HepG2 (cell line): ENCODE measurements around the gene CDC23. TPM values are rescaled to one million over a fixed set of nuclear protein-coding genes. Genes with fewer than 3 reads are reported as not detected.

Source experiments
- BCL6 ChIP-seq: IDR thresholded peaks from 2 replicates; pipeline ENCODE4 v1.6.1; 2016; ENCODE audit warnings: missing genetic modification reagents, missing compliant biosample characterization
- HNF4A ChIP-seq: sonication (generic); formaldehyde crosslinking; IDR thresholded peaks from 2 replicates; pipeline ENCODE4 v1.4.0; 2020; ENCODE audit warnings: missing genetic modification reagents
- KLF13 ChIP-seq: sonication (generic); formaldehyde crosslinking; IDR thresholded peaks from 2 replicates; pipeline ENCODE4 v1.4.0; 2020; ENCODE audit warnings: mild to moderate bottlenecking, missing genetic modification reagents
- NR2F6 ChIP-seq, 2 experiments: IDR thresholded peaks; 2 replicates each; pipeline ENCODE4 v1.6.1; 2016; ENCODE audit warnings: antibody characterized with exemption in 1 of 2, mild to moderate bottlenecking in 1 of 2
- PAX8 ChIP-seq: sonication (generic); formaldehyde crosslinking; IDR thresholded peaks from 2 replicates; pipeline ENCODE4 v1.8.0; 2022; ENCODE audit warnings: mild to moderate bottlenecking, missing genetic modification reagents, borderline replicate concordance
- RXRA ChIP-seq: sonication (generic); formaldehyde crosslinking; IDR thresholded peaks from 2 replicates; pipeline ENCODE4 v1.5.1; 2020; ENCODE audit warnings: missing genetic modification reagents
- SALL1 ChIP-seq: sonication (generic); formaldehyde crosslinking; IDR thresholded peaks from 2 replicates; pipeline ENCODE4 v1.8.0; 2022; ENCODE audit warnings: mild to moderate bottlenecking, missing genetic modification reagents
- SIN3B ChIP-seq: fragments of 150-350 bp; IDR thresholded peaks from 2 replicates; pipeline ENCODE4 v1.6.1; 2014; ENCODE audit warnings: low read length
- SOX6 ChIP-seq, 2 experiments: fragments of 450-650 bp in 1 of 2; sonication (generic) in 1 of 2; formaldehyde crosslinking in 1 of 2; IDR thresholded peaks; 2 replicates each; pipeline versions ENCODE4 v1.4.0 to v1.6.1; 2017 to 2020; ENCODE audit warnings: antibody characterized with exemption in 1 of 2, mild to moderate bottlenecking in 1 of 2, missing genetic modification reagents in 1 of 2
- TGIF2 ChIP-seq: IDR thresholded peaks from 2 replicates; pipeline ENCODE4 v1.6.1; 2016; ENCODE audit warnings: control low read depth, missing compliant biosample characterization
- ZMYM3 ChIP-seq: sonication (generic); formaldehyde crosslinking; IDR thresholded peaks from 2 replicates; pipeline ENCODE4 v1.5.1; 2020; ENCODE audit warnings: mild to moderate bottlenecking, missing genetic modification reagents
- ZNF12 ChIP-seq: sonication (generic); formaldehyde crosslinking; IDR thresholded peaks from 2 replicates; pipeline ENCODE4 v1.5.0; 2020; ENCODE audit warnings: missing genetic modification reagents
- ZNF264 ChIP-seq: sonication (generic); formaldehyde crosslinking; IDR thresholded peaks from 2 replicates; pipeline ENCODE4 v1.4.0; 2020; ENCODE audit warnings: missing genetic modification reagents
- ZNF292 ChIP-seq: sonication (generic); formaldehyde crosslinking; IDR thresholded peaks from 2 replicates; pipeline ENCODE4 v1.8.1; 2022; ENCODE audit warnings: mild to moderate bottlenecking, low read depth, missing genetic modification reagents, borderline replicate concordance
- polyA plus RNA-seq, 8 experiments: library from polyadenylated mRNA; depleted of rRNA in 3 of 8; stranded (reverse) in 7 of 8; unstranded in 1 of 8; fragments of >200 nt; fragmentation: Illumina TruSeq in 4 of 8; extraction: Trizol in 4 of 8; gene quantifications; 2 replicates each; pipeline versions ENCODE4 v1.2.1 to v1.2.3, GENCODE V29; 2011 to 2016; ENCODE audit warnings: low read depth in 4 of 8, missing spikeins in 1 of 8, mixed read lengths in 1 of 8; ENCODE audit not compliant: insufficient read depth in 1 of 8
- total RNA-seq, 5 experiments: library from RNA; depleted of rRNA; stranded (reverse); fragments of >200 nt; fragmentation: Illumina TruSeq; extraction: Trizol; gene quantifications; 2 replicates each; pipeline ENCODE4 v1.2.3, GENCODE V29; 2016; ENCODE audit warnings: low read depth in 1 of 5
- TF ChIP-seq, protein P1 (sequence below): sonication (generic); formaldehyde crosslinking; IDR thresholded peaks from 2 replicates; pipeline ENCODE4 v1.5.0; 2020; ENCODE audit warnings: mild to moderate bottlenecking, missing genetic modification reagents, borderline replicate concordance
- TF ChIP-seq, protein P2 (sequence below): sonication (generic); formaldehyde crosslinking; IDR thresholded peaks from 2 replicates; pipeline ENCODE4 v1.5.1; 2020; ENCODE audit warnings: mild to moderate bottlenecking, missing genetic modification reagents, moderate library complexity
- TF ChIP-seq, protein P3 (sequence below): sonication (generic); formaldehyde crosslinking; IDR thresholded peaks from 2 replicates; pipeline ENCODE4 v1.5.0; 2020; ENCODE audit warnings: missing genetic modification reagents

CDC23 gene
- total and polyA plus RNA-seq, 2 of the 13 experiments (the other 11 are each of a cell fraction or from before 2014, with no cell fraction given) = 38.3 to 47.7 TPM

DNA sequence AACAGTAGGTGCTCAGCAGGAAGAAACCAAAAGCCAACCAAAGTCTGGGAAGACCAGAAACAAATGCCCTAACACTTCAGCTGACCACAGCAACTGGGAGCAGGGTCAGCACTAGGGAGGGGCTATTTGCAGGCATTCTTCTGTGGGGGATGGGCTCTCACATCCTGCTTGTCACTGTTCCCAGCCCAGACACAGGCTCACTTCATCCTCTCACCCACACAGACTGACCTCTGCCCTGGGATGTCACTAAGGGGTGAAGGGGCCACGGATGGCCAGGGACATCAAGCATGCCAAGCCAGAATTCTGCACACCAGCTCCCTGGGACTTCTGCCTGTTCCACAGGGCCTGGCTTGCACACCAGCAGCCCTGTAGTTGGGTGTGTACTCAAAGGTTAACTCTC lies 32.6 kb upstream of the CDC23 start (continued):
- TF ChIP-seq, protein P1, sequence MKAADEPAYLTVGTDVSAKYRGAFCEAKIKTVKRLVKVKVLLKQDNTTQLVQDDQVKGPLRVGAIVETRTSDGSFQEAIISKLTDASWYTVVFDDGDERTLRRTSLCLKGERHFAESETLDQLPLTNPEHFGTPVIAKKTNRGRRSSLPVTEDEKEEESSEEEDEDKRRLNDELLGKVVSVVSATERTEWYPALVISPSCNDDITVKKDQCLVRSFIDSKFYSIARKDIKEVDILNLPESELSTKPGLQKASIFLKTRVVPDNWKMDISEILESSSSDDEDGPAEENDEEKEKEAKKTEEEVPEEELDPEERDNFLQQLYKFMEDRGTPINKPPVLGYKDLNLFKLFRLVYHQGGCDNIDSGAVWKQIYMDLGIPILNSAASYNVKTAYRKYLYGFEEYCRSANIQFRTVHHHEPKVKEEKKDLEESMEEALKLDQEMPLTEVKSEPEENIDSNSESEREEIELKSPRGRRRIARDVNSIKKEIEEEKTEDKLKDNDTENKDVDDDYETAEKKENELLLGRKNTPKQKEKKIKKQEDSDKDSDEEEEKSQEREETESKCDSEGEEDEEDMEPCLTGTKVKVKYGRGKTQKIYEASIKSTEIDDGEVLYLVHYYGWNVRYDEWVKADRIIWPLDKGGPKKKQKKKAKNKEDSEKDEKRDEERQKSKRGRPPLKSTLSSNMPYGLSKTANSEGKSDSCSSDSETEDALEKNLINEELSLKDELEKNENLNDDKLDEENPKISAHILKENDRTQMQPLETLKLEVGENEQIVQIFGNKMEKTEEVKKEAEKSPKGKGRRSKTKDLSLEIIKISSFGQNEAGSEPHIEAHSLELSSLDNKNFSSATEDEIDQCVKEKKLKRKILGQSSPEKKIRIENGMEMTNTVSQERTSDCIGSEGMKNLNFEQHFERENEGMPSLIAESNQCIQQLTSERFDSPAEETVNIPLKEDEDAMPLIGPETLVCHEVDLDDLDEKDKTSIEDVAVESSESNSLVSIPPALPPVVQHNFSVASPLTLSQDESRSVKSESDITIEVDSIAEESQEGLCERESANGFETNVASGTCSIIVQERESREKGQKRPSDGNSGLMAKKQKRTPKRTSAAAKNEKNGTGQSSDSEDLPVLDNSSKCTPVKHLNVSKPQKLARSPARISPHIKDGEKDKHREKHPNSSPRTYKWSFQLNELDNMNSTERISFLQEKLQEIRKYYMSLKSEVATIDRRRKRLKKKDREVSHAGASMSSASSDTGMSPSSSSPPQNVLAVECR (CRISPR knock-in tag) = peak; percentile 20; the same call in 1 of the 2 replicates
- TF ChIP-seq SOX6 (IDR thresholded peaks at IDR 0.05) (no peak), SOX6 (CRISPR knock-in tag; IDR thresholded peaks at IDR 0.05) (0 out of 2 replicates have a peak, but pooled peaks have one; percentile 26), TGIF2 (no peak), RXRA (CRISPR knock-in tag) (peak; percentile 73), ZNF12 (CRISPR knock-in tag) (peak; percentile 54; the same call in 1 of the 2 replicates), KLF13 (CRISPR knock-in tag) (no peak), BCL6 (CRISPR knock-in tag) (no peak), SALL1 (CRISPR knock-in tag) (peak; percentile 63; the same call in 1 of the 2 replicates), PAX8 (no peak), ZMYM3 (0 out of 2 replicates have a peak, but pooled peaks have one; percentile 17), NR2F6 (IDR thresholded peaks at IDR 0.05) (peak; percentile 66), NR2F6 (CRISPR knock-in tag; IDR thresholded peaks at IDR 0.05) (peak; percentile 68; the same call in 1 of the 2 replicates), SIN3B (no peak), ZNF264 (CRISPR knock-in tag) (no peak), HNF4A (CRISPR knock-in tag) (0 out of 2 replicates have a peak, but pooled peaks have one; percentile 11), ZNF292 (0 out of 2 replicates have a peak, but pooled peaks have one; percentile 48)
- TF ChIP-seq, protein P2, sequence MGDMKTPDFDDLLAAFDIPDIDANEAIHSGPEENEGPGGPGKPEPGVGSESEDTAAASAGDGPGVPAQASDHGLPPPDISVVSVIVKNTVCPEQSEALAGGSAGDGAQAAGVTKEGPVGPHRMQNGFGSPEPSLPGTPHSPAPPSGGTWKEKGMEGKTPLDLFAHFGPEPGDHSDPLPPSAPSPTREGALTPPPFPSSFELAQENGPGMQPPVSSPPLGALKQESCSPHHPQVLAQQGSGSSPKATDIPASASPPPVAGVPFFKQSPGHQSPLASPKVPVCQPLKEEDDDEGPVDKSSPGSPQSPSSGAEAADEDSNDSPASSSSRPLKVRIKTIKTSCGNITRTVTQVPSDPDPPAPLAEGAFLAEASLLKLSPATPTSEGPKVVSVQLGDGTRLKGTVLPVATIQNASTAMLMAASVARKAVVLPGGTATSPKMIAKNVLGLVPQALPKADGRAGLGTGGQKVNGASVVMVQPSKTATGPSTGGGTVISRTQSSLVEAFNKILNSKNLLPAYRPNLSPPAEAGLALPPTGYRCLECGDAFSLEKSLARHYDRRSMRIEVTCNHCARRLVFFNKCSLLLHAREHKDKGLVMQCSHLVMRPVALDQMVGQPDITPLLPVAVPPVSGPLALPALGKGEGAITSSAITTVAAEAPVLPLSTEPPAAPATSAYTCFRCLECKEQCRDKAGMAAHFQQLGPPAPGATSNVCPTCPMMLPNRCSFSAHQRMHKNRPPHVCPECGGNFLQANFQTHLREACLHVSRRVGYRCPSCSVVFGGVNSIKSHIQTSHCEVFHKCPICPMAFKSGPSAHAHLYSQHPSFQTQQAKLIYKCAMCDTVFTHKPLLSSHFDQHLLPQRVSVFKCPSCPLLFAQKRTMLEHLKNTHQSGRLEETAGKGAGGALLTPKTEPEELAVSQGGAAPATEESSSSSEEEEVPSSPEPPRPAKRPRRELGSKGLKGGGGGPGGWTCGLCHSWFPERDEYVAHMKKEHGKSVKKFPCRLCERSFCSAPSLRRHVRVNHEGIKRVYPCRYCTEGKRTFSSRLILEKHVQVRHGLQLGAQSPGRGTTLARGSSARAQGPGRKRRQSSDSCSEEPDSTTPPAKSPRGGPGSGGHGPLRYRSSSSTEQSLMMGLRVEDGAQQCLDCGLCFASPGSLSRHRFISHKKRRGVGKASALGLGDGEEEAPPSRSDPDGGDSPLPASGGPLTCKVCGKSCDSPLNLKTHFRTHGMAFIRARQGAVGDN (CRISPR knock-in tag) = peak; percentile 59
- TF ChIP-seq, protein P3, sequence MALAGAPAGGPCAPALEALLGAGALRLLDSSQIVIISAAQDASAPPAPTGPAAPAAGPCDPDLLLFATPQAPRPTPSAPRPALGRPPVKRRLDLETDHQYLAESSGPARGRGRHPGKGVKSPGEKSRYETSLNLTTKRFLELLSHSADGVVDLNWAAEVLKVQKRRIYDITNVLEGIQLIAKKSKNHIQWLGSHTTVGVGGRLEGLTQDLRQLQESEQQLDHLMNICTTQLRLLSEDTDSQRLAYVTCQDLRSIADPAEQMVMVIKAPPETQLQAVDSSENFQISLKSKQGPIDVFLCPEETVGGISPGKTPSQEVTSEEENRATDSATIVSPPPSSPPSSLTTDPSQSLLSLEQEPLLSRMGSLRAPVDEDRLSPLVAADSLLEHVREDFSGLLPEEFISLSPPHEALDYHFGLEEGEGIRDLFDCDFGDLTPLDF = no peak
